K562 (cell line): ENCODE measurements around the gene STON2. TPM values are rescaled to one million over a fixed set of nuclear protein-coding genes. Genes with fewer than 3 reads are reported as not detected.

Experiments used
- ATAC-seq: fragments of 200-7000 bp; cut with Tn5 transposase; 3 replicates; pipeline ENCODE4 v1.9.1; 2020; ENCODE audit warnings: moderate library complexity
- BruUV-seq: library from RNA; stranded (reverse); fragments of 400-500 nt; replicated peaks from 2 replicates; lab custom pipeline; 2021; lab: Mats Ljungman, UMichigan
- CTCF ChIA-PET: fragments of 300-600 bp; formaldehyde crosslinking; extraction: SDS; loops from one replicate; lab custom pipeline; 2021; ENCODE audit warnings: low intra/inter-chr PET ratio; lab: Yijun Ruan, JAX
- POLR2A ChIA-PET: fragments of 300-600, 350-650 bp; sonication (Branson Sonifier 250); formaldehyde crosslinking; extraction: SDS; loops from one replicate; lab custom pipeline; 2021; ENCODE audit warnings: antibody characterized with exemption, inconsistent platforms; lab: Yijun Ruan, JAX
- DNase-seq, 4 experiments: peaks; one replicate each; pipeline versions ENCODE4 v3.0.0 to v3.0.0-alpha.2; 2011 to 2018; ENCODE audit warnings: low spot score in 3 of 4, mixed read lengths in 3 of 4; ENCODE audit errors: extremely low read depth in 1 of 4
- FAIRE-seq: peaks from 2 replicates; lab custom pipeline; 2011; peaks lifted over from hg19 to GRCh38; lab: Jason Lieb, UNC
- H2AFZ ChIP-seq: 2 replicates; pipeline ENCODE4 v1.6.0; 2011; ENCODE audit warnings: low read depth, low read length, control low read depth, inconsistent platforms
- H3K27ac ChIP-seq: fragments of 200-600 bp; 3 replicates; pipeline ENCODE4 v1.8.0; 2011; ENCODE audit warnings: low read depth, mild to moderate bottlenecking, control low read depth, inconsistent platforms, low read length, moderate library complexity, mixed read lengths; ENCODE audit errors: extremely low read depth
- H3K27me3 ChIP-seq, 2 experiments: fragments of 300-600 bp in 1 of 2; 2 replicates in 1 of 2; 3 replicates in 1 of 2; pipeline versions ENCODE4 v1.6.0 to v1.8.0; 2011; ENCODE audit warnings: inconsistent platforms in 2 of 2, low read length in 2 of 2, mild to moderate bottlenecking in 1 of 2, mixed read lengths in 1 of 2, moderate library complexity in 1 of 2; ENCODE audit not compliant: control insufficient read depth in 2 of 2, insufficient read depth in 2 of 2
- H3K36me3 ChIP-seq: fragments of 300-600 bp; 3 replicates; pipeline ENCODE4 v1.8.0; 2011; ENCODE audit warnings: mild to moderate bottlenecking, low read length, inconsistent platforms; ENCODE audit not compliant: control insufficient read depth, insufficient read depth
- H3K4me1 ChIP-seq, 2 experiments: fragments of 200-600 bp in 1 of 2; replicated peaks in 1 of 2; 2 replicates in 1 of 2; 3 replicates in 1 of 2; pipeline versions ENCODE4 v1.5.1 to v1.8.0; 2011; ENCODE audit warnings: inconsistent platforms in 2 of 2, low read length in 2 of 2, mild to moderate bottlenecking in 1 of 2, mixed read lengths in 1 of 2, moderate library complexity in 1 of 2; ENCODE audit not compliant: control insufficient read depth in 2 of 2, insufficient read depth in 2 of 2
- H3K4me2 ChIP-seq: 2 replicates; pipeline ENCODE4 v1.6.1; 2011; ENCODE audit warnings: low read length, control low read depth, inconsistent platforms, mixed read lengths; ENCODE audit not compliant: insufficient read depth
- H3K4me3 ChIP-seq: fragments of 200-600 bp; sonication (generic), shearing (Covaris generic); 2 replicates; pipeline ENCODE4 v1.5.1; 2016; ENCODE audit warnings: control low read depth, inconsistent platforms
- H3K79me2 ChIP-seq: fragments of 200-600 bp; 3 replicates; pipeline ENCODE4 v1.8.0; 2011; ENCODE audit warnings: low read length, inconsistent platforms; ENCODE audit not compliant: control insufficient read depth, insufficient read depth
- H3K9ac ChIP-seq, 2 experiments: 2 replicates each; pipeline versions ENCODE4 v1.6.0 to v1.6.1; 2011; ENCODE audit warnings: low read depth in 2 of 2, low read length in 2 of 2, control low read depth in 1 of 2, inconsistent platforms in 1 of 2, mild to moderate bottlenecking in 1 of 2, mixed read lengths in 1 of 2; ENCODE audit not compliant: insufficient read depth in 1 of 2
- H3K9me1 ChIP-seq: one replicate; pipeline ENCODE4 v1.6.0; 2011; ENCODE audit warnings: inconsistent platforms, mild to moderate bottlenecking, low read length, moderate library complexity; ENCODE audit not compliant: control insufficient read depth, insufficient read depth
- H3K9me3 ChIP-seq: replicated peaks from 2 replicates; pipeline ENCODE4 v1.5.1; 2011; ENCODE audit warnings: low read depth, low read length, inconsistent platforms; ENCODE audit not compliant: control insufficient read depth, insufficient read depth
- H4K20me1 ChIP-seq: replicated peaks from 2 replicates; pipeline ENCODE4 v1.6.1; 2011; ENCODE audit warnings: low read length, inconsistent platforms, mixed read lengths; ENCODE audit not compliant: control insufficient read depth, insufficient read depth
- ATF4 ChIP-seq: fragments of 450-650 bp; formaldehyde crosslinking; IDR thresholded peaks from 2 replicates; pipeline ENCODE4 v1.4.0; 2022; ENCODE audit warnings: mild to moderate bottlenecking, moderate library complexity
- E2F1 ChIP-seq: sonication (generic); formaldehyde crosslinking; IDR thresholded peaks from 2 replicates; pipeline ENCODE4 v1.8.1; 2023; ENCODE audit warnings: mild to moderate bottlenecking, missing genetic modification reagents, moderate library complexity
- GTF2F1 ChIP-seq: IDR thresholded peaks from 2 replicates; pipeline ENCODE4 v1.6.1; 2011; ENCODE audit warnings: low read depth, low read length, improper control_type of control experiment
- HIVEP1 ChIP-seq: fragments of 250-450 bp; sonication (Bioruptor Pico); IDR thresholded peaks from 2 replicates; pipeline ENCODE4 v1.4.0; 2020; ENCODE audit warnings: mild to moderate bottlenecking
- IRF1 ChIP-seq: sonication (generic); formaldehyde crosslinking; IDR thresholded peaks from 2 replicates; pipeline ENCODE4 v1.8.0; 2022; ENCODE audit warnings: missing genetic modification reagents, mild to moderate bottlenecking, borderline replicate concordance
- MTA1 ChIP-seq: fragments of 450-650 bp; IDR thresholded peaks from 2 replicates; pipeline ENCODE4 v1.6.1; 2017; ENCODE audit warnings: borderline replicate concordance
- RCOR1 ChIP-seq, 2 experiments: IDR thresholded peaks; 2 replicates each; pipeline ENCODE4 v1.6.1; 2012; ENCODE audit warnings: low read depth in 2 of 2, low read length in 2 of 2, borderline replicate concordance in 1 of 2, improper control_type of control experiment in 1 of 2
- SIN3A ChIP-seq, 2 experiments: fragments of 150-350 bp in 1 of 2; IDR thresholded peaks; 2 replicates each; pipeline ENCODE4 v1.6.1; 2011 to 2016; ENCODE audit warnings: borderline replicate concordance in 2 of 2, low read depth in 2 of 2, low read length in 2 of 2, mild to moderate bottlenecking in 2 of 2, moderate library complexity in 2 of 2; ENCODE audit not compliant: control insufficient read depth in 1 of 2
- TSHZ1 ChIP-seq: fragments of 250-450 bp; sonication (Bioruptor Pico); IDR thresholded peaks from 2 replicates; pipeline ENCODE4 v1.4.0; 2020; ENCODE audit warnings: mild to moderate bottlenecking, moderate library complexity
- ZBTB34 ChIP-seq: fragments of 250-450 bp; sonication (Bioruptor Pico); IDR thresholded peaks from 2 replicates; pipeline ENCODE4 v1.8.0; 2021; ENCODE audit warnings: mild to moderate bottlenecking, moderate library complexity
- WGBS: fragments of 100-300 bp; shearing (Covaris generic); methylation state at CpG from one replicate; pipeline ENCODE4 v1.1.6; 2016; ENCODE audit warnings: low coverage, mixed read lengths; ENCODE audit not compliant: insufficient coverage; ENCODE audit errors: missing lambda C conversion rate; 5-methylcytosine and 5-hydroxymethylcytosine counted together
- in situ Hi-C: fragments of 300-500 bp; cut with MboI; formaldehyde crosslinking; loops from 4 replicates; pipeline ENCODE4 v1.15.0; 2018; ENCODE audit warnings: inconsistent platforms, mixed read lengths
- intact Hi-C: fragments of 100-400 bp; cut with micrococcal nuclease; formaldehyde crosslinking; loops from 2 replicates; pipeline ENCODE4 v1.14.2; 2022
- polyA plus RNA-seq, 8 experiments: library from polyadenylated mRNA; depleted of rRNA in 4 of 8; stranded (reverse) in 5 of 8; unstranded in 3 of 8; fragments of >200 nt; fragmentation: Nextera tagmentation in 2 of 8; fragmentation: Illumina TruSeq in 1 of 8; extraction: Ambion mirVana in 2 of 8; extraction: Trizol in 1 of 8; gene quantifications; 2 replicates each; pipeline versions ENCODE4 v1.2.1 to v1.2.3, GENCODE V29; 2011 to 2014; ENCODE audit warnings: inconsistent platforms in 1 of 8, missing spikeins in 1 of 8
- total RNA-seq, 7 experiments: library from RNA; depleted of rRNA in 6 of 7; stranded (reverse); fragments of >200 nt in 6 of 7; fragmentation: Illumina TruSeq in 2 of 7; extraction: Trizol in 2 of 7; gene quantifications; 2 replicates each; pipeline versions ENCODE4 v1.2.1 to v1.2.3, GENCODE V29; 2011 to 2021; ENCODE audit warnings: low replicate concordance in 1 of 7

The STON2 gene
- total and polyA plus RNA-seq, 9 of the 15 experiments (the other 6 are each of a cell fraction or from before 2014, with no cell fraction given), result 7.8 to 99.3 (median 53.5) TPM

GRCh38 chr14:81400852-81401251, 728 bp upstream of the STON2 start (continued):
- no peak for TF ChIP-seq IRF1 (CRISPR knock-in tag)
- no peak for TF ChIP-seq ZBTB34

GRCh38 chr14:81398196-81398891, 1.8 kb downstream of the STON2 start:
- 82% methylated on average over 6 of the region's 6 CpGs for WGBS
- no peak for FAIRE-seq
- TF ChIP-seq TSHZ1 (CRISPR knock-in tag) (no peak), E2F1 (CRISPR knock-in tag) (no peak), GTF2F1 (no peak), HIVEP1 (CRISPR knock-in tag) (no peak), MTA1 (no peak), RCOR1 (IDR thresholded peaks at IDR 0.05; ENCODE audit: borderline replicate concordance in 1 of 2, low read depth in 2 of 2, low read length in 2 of 2) (no peak), SIN3A (IDR thresholded peaks at IDR 0.05; ENCODE audit: borderline replicate concordance in 2 of 2, control insufficient read depth in 1 of 2, low read depth in 2 of 2, low read length in 2 of 2) (no peak), ATF4 (no peak)

More at GRCh38 chr14:81398196-81398891, 1.8 kb downstream of the STON2 start:
- Histone ChIP-seq H3K9me1 (peaks cover 13% of the 10 kb centered on the region), H3K9me3 (no peaks in the 10 kb centered on the region), H3K27me3 (no peaks in the 10 kb centered on the region), H2AFZ (no peak overlapping the region), H3K79me2 (peaks cover 59% of the 10 kb centered on the region), H3K4me2 (no peak overlapping the region), H3K27ac (no peak overlapping the region; the same call in 2 of the 3 replicates), H3K36me3 (peaks cover 58% of the 10 kb centered on the region), H4K20me1 (peaks cover 22% of the 10 kb centered on the region), H3K9ac (no peak overlapping the region), H3K4me1 (peaks cover 0 to 38% of the 10 kb centered on the region in 2 experiments; a peak in 3 of 5 replicates), H3K4me3 (no peak overlapping the region)
- in situ Hi-C loops (no loop called here), intact Hi-C loops (no loop called here)
- ChIA-PET CTCF (no interaction called here), POLR2A (no interaction called here)
- no TSS peak for BruUV-seq
- DNase-seq (no peak), ATAC-seq (no peak)
